Panc1 (cell line): Measurements from ENCODE around the gene UNC13C. TPM values are rescaled to one million over a fixed set of nuclear protein-coding genes. Genes with fewer than 3 reads are reported as not detected.

Experiments
- ATAC-seq: fragments of 200-7000 bp; cut with Tn5 transposase; 2 replicates; pipeline ENCODE4 v1.9.1; 2020; ENCODE audit warnings: mild to moderate bottlenecking, moderate library complexity
- BruUV-seq: library from RNA; stranded (reverse); fragments of 400-500 nt; replicated peaks from 2 replicates; lab custom pipeline; 2021; lab: Mats Ljungman, UMichigan
- CTCF ChIA-PET: fragments of 300-600 bp; sonication (Branson Sonifier 250); formaldehyde crosslinking; loops from one replicate; lab custom pipeline; 2022; ENCODE audit warnings: antibody characterized with exemption; lab: Charles Lee
- POLR2A ChIA-PET: fragments of 300-600 bp; sonication (Branson Sonifier 250); formaldehyde crosslinking; loops from one replicate; lab custom pipeline; 2022; ENCODE audit warnings: antibody characterized with exemption; lab: Charles Lee
- DNase-seq: peaks from one replicate; pipeline ENCODE4 v3.0.0-alpha.2; 2010; ENCODE audit warnings: low read depth, low spot score
- H3K27ac ChIP-seq: 2 replicates; pipeline ENCODE4 v1.5.1; 2011; ENCODE audit warnings: mild to moderate bottlenecking, low read length, inconsistent platforms
- H3K27me3 ChIP-seq: fragments of 200-500 bp; sonication (Bioruptor generic); 2 replicates; pipeline ENCODE4 v1.6.0; 2014; ENCODE audit warnings: low read length, inconsistent platforms; ENCODE audit not compliant: control insufficient read depth, insufficient read depth
- H3K36me3 ChIP-seq: fragments of 200-500 bp; sonication (Bioruptor generic); 2 replicates; pipeline ENCODE4 v1.5.1; 2014; ENCODE audit warnings: inconsistent platforms, mild to moderate bottlenecking, low read length, moderate library complexity; ENCODE audit not compliant: control insufficient read depth, insufficient read depth
- H3K4me1 ChIP-seq: 2 replicates; pipeline ENCODE4 v1.5.1; 2011; ENCODE audit warnings: inconsistent platforms, mild to moderate bottlenecking, low read length, moderate library complexity; ENCODE audit not compliant: control insufficient read depth, insufficient read depth
- H3K4me3 ChIP-seq, 2 experiments: 2 replicates each; pipeline ENCODE4 v1.5.1; 2011 to 2012; ENCODE audit warnings: low read depth in 2 of 2, low read length in 2 of 2, mild to moderate bottlenecking in 2 of 2, inconsistent platforms in 1 of 2, moderate library complexity in 1 of 2
- H3K9me3 ChIP-seq: fragments of 200-500 bp; sonication (Bioruptor generic); 2 replicates; pipeline ENCODE4 v1.5.1; 2014; ENCODE audit warnings: low read depth, mild to moderate bottlenecking, inconsistent platforms, low read length, moderate library complexity; ENCODE audit not compliant: control insufficient read depth, insufficient read depth
- POLR2AphosphoS5 ChIP-seq: IDR thresholded peaks from 2 replicates; pipeline ENCODE4 v1.6.1; 2012; ENCODE audit warnings: mild to moderate bottlenecking, low read depth, low read length, moderate library complexity
- SIN3A ChIP-seq: IDR thresholded peaks from 2 replicates; pipeline ENCODE4 v1.6.1; 2012; ENCODE audit warnings: low read depth, mild to moderate bottlenecking, low read length, moderate library complexity, borderline replicate concordance; ENCODE audit not compliant: insufficient read depth
- TCF7L2 ChIP-seq: IDR thresholded peaks from 2 replicates; pipeline ENCODE4 v1.6.1; 2011; ENCODE audit warnings: mild to moderate bottlenecking, low read depth, low read length, inconsistent platforms
- in situ Hi-C: cut with HindIII; loops from 2 replicates; pipeline ENCODE4 v1.10.0; 2016; ENCODE audit warnings: low sequenced_read_pairs, low pct_unique_long_range_greater_than_20kb
- intact Hi-C: fragments of 100-400 bp; cut with micrococcal nuclease; formaldehyde crosslinking; loops from one replicate; pipeline ENCODE4 v1.10.0; 2022; ENCODE audit not compliant: unreplicated experiment
- total RNA-seq: library from RNA; stranded (reverse); gene quantifications from one replicate; pipeline ENCODE4 v1.2.1, GENCODE V29; 2021; ENCODE audit not compliant: unreplicated experiment
- TF ChIP-seq, protein P1 (sequence below): fragments of 450-650 bp; IDR thresholded peaks from 2 replicates; pipeline ENCODE4 v1.5.1; 2017; ENCODE audit warnings: mild to moderate bottlenecking
- TF ChIP-seq, protein P2 (sequence below), 2 experiments: IDR thresholded peaks; 2 replicates each; pipeline ENCODE4 v1.6.1; 2011 to 2012; ENCODE audit warnings: low read depth in 2 of 2, control low read depth in 1 of 2, low read length in 1 of 2, mild to moderate bottlenecking in 1 of 2, moderate library complexity in 1 of 2; ENCODE audit not compliant: insufficient read depth in 1 of 2

UNC13C gene
- total RNA-seq, 1 experiment from 2014 or later: not detected

DNA sequence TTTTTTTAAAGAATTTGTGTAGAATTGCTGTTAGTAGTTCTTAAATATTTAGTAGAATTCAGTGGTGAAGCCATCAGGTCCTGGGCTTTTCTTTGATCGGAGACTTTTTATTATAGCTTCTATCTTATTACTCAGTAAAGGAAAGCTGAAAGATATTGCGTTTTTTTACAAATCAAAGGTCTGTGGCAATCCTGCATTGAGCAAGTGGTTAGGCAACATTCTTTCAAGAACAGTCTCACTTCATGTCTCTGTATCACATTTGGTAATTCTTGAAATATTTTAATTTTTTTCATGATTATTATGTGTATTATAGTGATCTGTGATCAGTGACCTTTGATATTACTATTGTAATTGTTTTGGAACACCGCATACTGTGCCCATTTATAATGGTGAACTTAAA lies 140.8 kb downstream of the UNC13C start:
- ChIA-PET POLR2A (interaction anchor here (0.7 kb wide), 1 partner anchor 48 kb away, joined by 4 read pairs; no protein-coding TSS in a partner anchor), CTCF (no interaction called here)
- BruUV-seq: no TSS peak
- H3K36me3 ChIP-seq: no peaks in the 10 kb centered on the region
- H3K9me3 ChIP-seq: no peaks in the 10 kb centered on the region; the same call in 1 of the 2 replicates
- no peak overlapping the region for H3K27ac ChIP-seq
- TF ChIP-seq, protein P1, sequence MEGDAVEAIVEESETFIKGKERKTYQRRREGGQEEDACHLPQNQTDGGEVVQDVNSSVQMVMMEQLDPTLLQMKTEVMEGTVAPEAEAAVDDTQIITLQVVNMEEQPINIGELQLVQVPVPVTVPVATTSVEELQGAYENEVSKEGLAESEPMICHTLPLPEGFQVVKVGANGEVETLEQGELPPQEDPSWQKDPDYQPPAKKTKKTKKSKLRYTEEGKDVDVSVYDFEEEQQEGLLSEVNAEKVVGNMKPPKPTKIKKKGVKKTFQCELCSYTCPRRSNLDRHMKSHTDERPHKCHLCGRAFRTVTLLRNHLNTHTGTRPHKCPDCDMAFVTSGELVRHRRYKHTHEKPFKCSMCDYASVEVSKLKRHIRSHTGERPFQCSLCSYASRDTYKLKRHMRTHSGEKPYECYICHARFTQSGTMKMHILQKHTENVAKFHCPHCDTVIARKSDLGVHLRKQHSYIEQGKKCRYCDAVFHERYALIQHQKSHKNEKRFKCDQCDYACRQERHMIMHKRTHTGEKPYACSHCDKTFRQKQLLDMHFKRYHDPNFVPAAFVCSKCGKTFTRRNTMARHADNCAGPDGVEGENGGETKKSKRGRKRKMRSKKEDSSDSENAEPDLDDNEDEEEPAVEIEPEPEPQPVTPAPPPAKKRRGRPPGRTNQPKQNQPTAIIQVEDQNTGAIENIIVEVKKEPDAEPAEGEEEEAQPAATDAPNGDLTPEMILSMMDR: no peak
- TF ChIP-seq, protein P2, sequence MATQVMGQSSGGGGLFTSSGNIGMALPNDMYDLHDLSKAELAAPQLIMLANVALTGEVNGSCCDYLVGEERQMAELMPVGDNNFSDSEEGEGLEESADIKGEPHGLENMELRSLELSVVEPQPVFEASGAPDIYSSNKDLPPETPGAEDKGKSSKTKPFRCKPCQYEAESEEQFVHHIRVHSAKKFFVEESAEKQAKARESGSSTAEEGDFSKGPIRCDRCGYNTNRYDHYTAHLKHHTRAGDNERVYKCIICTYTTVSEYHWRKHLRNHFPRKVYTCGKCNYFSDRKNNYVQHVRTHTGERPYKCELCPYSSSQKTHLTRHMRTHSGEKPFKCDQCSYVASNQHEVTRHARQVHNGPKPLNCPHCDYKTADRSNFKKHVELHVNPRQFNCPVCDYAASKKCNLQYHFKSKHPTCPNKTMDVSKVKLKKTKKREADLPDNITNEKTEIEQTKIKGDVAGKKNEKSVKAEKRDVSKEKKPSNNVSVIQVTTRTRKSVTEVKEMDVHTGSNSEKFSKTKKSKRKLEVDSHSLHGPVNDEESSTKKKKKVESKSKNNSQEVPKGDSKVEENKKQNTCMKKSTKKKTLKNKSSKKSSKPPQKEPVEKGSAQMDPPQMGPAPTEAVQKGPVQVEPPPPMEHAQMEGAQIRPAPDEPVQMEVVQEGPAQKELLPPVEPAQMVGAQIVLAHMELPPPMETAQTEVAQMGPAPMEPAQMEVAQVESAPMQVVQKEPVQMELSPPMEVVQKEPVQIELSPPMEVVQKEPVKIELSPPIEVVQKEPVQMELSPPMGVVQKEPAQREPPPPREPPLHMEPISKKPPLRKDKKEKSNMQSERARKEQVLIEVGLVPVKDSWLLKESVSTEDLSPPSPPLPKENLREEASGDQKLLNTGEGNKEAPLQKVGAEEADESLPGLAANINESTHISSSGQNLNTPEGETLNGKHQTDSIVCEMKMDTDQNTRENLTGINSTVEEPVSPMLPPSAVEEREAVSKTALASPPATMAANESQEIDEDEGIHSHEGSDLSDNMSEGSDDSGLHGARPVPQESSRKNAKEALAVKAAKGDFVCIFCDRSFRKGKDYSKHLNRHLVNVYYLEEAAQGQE (IDR thresholded peaks at IDR 0.05; ENCODE audit: insufficient read depth in 1 of 2, low read depth in 2 of 2, low read length in 1 of 2): no peak
- ATAC-seq: no peak
- no peaks in the 10 kb centered on the region for H3K4me1 ChIP-seq
- intact Hi-C loops (no loop called here), in situ Hi-C loops (no loop called here)
- no peak for DNase-seq
- H3K27me3 ChIP-seq: no peaks in the 10 kb centered on the region
- no peak overlapping the region for H3K4me3 ChIP-seq

DNA sequence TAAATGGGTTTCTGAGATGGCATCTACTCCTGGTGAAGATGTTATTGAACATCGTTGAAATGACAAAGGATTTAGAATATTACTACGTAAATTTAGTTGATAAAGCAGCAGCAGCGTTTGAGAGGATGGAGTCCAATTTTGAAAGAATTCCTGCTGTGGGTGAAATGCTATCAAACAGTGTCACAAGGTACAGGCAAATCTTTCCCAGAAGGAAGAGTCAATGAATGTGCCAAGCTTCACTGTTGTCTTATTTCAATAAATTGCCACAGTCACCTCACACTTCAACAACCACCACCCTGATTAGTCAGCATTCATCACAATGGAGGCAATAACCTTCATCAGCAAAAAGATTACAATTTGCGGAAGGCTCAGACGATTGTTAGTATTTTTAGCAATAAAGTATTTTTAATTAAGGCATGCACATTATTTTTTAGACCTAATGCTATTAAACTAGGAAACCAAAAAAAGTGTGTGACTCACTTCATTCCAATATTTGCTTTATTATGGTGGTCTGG lies 142.8 kb downstream of the UNC13C start:
- H3K4me3 ChIP-seq: no peak overlapping the region
- BruUV-seq: no TSS peak
- DNase-seq (no peak), ATAC-seq (no peak)
- in situ Hi-C loops (no loop called here), intact Hi-C loops (no loop called here)
- H3K27ac ChIP-seq: no peak overlapping the region
- no peaks in the 10 kb centered on the region; the same call in 1 of the 2 replicates for H3K9me3 ChIP-seq
- H3K36me3 ChIP-seq: no peaks in the 10 kb centered on the region
- no peak for TF ChIP-seq SIN3A
- TF ChIP-seq POLR2AphosphoS5: no peak
- TF ChIP-seq, protein P2 (IDR thresholded peaks at IDR 0.05; ENCODE audit: insufficient read depth in 1 of 2, low read depth in 2 of 2, low read length in 1 of 2): no peak
- no peak for TF ChIP-seq TCF7L2
- CTCF ChIA-PET: no interaction called here
- POLR2A ChIA-PET: no interaction called here
- H3K4me1 ChIP-seq: no peaks in the 10 kb centered on the region
- H3K27me3 ChIP-seq: no peaks in the 10 kb centered on the region
